ENCODE data around the gene C16orf92.
A peak's percentile ranks its signal among the peaks of the same experiment; 100 is the strongest.

The C16orf92 gene

GRCh38 chr16:30022887-30023286 lies at the start of gene C16orf92:
C16orf92 (plus strand) TSS chr16:30023198; CDS start chr16:30023341, 143 bp downstream.
- DNase-seq (ENCODE audit: low read depth, low spot score), result no peak

- peak; percentile 95 for DNase-seq (ENCODE audit: low read depth, low spot score)
These were observed 49.4 kb upstream of the C16orf92 start, which contains the start of gene TAOK2 for GRCh38 chr16:29973384-29974246. TAOK2 (plus strand) TSS chr16:29973868; CDS start chr16:29977773, 3,905 bp downstream.

GRCh38 chr16:29974291-29975133 lies 48.5 kb upstream of the C16orf92 start:
- no peak for DNase-seq (ENCODE audit: low read depth, low spot score)

GRCh38 chr16:29975134-29975538 lies 47.9 kb upstream of the C16orf92 start:
- DNase-seq (ENCODE audit: low read depth, low spot score), result no peak

- DNase-seq (ENCODE audit: low read depth, low spot score), result no peak
These were observed 47.0 kb upstream of the C16orf92 start for GRCh38 chr16:29975811-29976511.

GRCh38 chr16:29977063-29977825 lies 45.8 kb upstream of the C16orf92 start:
- DNase-seq (ENCODE audit: low read depth, low spot score), result no peak

GRCh38 chr16:29978081-29978480 lies 44.9 kb upstream of the C16orf92 start:
- DNase-seq (ENCODE audit: low read depth, low spot score), result no peak

GRCh38 chr16:29978564-29979270 lies 44.3 kb upstream of the C16orf92 start:
- DNase-seq (ENCODE audit: low read depth, low spot score), result no peak

GRCh38 chr16:29982560-29983419 lies 40.2 kb upstream of the C16orf92 start:
- DNase-seq (ENCODE audit: low read depth, low spot score), result no peak

GRCh38 chr16:29983420-29984136 lies 39.4 kb upstream of the C16orf92 start:
- DNase-seq (ENCODE audit: low read depth, low spot score), result no peak

- no peak for DNase-seq (ENCODE audit: low read depth, low spot score)
These were observed 38.7 kb upstream of the C16orf92 start for GRCh38 chr16:29984137-29984763.

GRCh38 chr16:29984764-29985147 lies 38.2 kb upstream of the C16orf92 start:
- DNase-seq (ENCODE audit: low read depth, low spot score), result no peak

GRCh38 chr16:29985271-29985811 lies 37.7 kb upstream of the C16orf92 start:
- no peak for DNase-seq (ENCODE audit: low read depth, low spot score)

GRCh38 chr16:29986231-29986630 lies 36.8 kb upstream of the C16orf92 start:
- DNase-seq (ENCODE audit: low read depth, low spot score), result no peak

GRCh38 chr16:29986931-29987330 lies 36.1 kb upstream of the C16orf92 start:
- no peak for DNase-seq (ENCODE audit: low read depth, low spot score)

GRCh38 chr16:29987371-29988085 lies 35.5 kb upstream of the C16orf92 start:
- DNase-seq (ENCODE audit: low read depth, low spot score), result no peak

GRCh38 chr16:29988346-29989075 lies 34.5 kb upstream of the C16orf92 start:
- no peak for DNase-seq (ENCODE audit: low read depth, low spot score)

Measured in activated naive CD8-positive, alpha-beta T cell treated with anti-CD3 and anti-CD28 coated beads, Interleukin-2, amount 50 U/mL, for 16 hours (primary cell).